Tibial nerve (tissue), 4 donors: ENCODE data around the gene GNB3.

Experiments used
- CTCF ChIP-seq, 5 experiments: fragments of 200-600 bp in 3 of 5; fragments of 450-650 bp in 2 of 5; sonication (generic) in 3 of 5; IDR thresholded peaks; one replicate each; pipeline ENCODE4 v1.5.1; 2016 to 2019; ENCODE audit warnings: antibody characterized with exemption in 5 of 5, mild to moderate bottlenecking in 3 of 5, moderate library complexity in 2 of 5
- EP300 ChIP-seq, 2 donors: sonication (generic); formaldehyde crosslinking; IDR thresholded peaks; one replicate each; pipeline ENCODE4 v1.6.1; 2017; ENCODE audit warnings: antibody characterized with exemption in 2 of 2, mild to moderate bottlenecking in 1 of 2
- POLR2A ChIP-seq, 2 donors: fragments of 450-650 bp; IDR thresholded peaks; one replicate each; pipeline ENCODE4 v1.6.1; 2017; ENCODE audit warnings: antibody characterized with exemption in 2 of 2, mild to moderate bottlenecking in 2 of 2, moderate library complexity in 2 of 2

DNA sequence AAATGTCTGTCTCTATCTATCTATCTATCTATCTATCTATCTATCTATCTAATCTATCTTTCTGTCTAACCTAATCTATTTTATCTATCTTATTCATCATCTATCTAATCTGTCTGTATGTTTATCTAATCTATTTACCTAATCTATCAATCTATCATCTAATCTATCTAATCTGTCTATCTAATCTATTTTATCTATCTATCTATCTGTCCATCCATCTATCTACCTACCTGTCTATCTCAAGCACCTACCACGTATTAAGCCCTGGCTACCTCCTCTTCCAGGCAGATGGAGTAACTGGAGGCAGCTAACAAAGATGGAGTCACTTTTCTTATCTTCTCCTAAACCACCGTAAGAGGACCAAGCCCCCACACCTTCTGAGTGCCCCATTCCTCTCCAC is 45.6 kb upstream of the GNB3 start:
- TF ChIP-seq EP300 (IDR thresholded peaks at IDR 0.05) = no peak
- TF ChIP-seq POLR2A (IDR thresholded peaks at IDR 0.05) = no peak
- no peak for TF ChIP-seq CTCF (IDR thresholded peaks at IDR 0.05)
